AG10803 (cell line): ENCODE results near the gene GRM1.

Experiments
- DNase-seq: peaks from one replicate; pipeline ENCODE4 v3.0.0; 2010; ENCODE audit warnings: low read depth
- H3K4me3 ChIP-seq: 2 replicates; pipeline ENCODE4 v1.5.1; 2011; ENCODE audit warnings: mild to moderate bottlenecking, low read length, control low read depth
- TF ChIP-seq, protein P1 (sequence below): conservative IDR thresholded peaks from 2 replicates; pipeline ENCODE4 v1.5.1; 2011; ENCODE audit warnings: mild to moderate bottlenecking, low read length, control low read depth, inconsistent platforms

GRM1 gene

DNA sequence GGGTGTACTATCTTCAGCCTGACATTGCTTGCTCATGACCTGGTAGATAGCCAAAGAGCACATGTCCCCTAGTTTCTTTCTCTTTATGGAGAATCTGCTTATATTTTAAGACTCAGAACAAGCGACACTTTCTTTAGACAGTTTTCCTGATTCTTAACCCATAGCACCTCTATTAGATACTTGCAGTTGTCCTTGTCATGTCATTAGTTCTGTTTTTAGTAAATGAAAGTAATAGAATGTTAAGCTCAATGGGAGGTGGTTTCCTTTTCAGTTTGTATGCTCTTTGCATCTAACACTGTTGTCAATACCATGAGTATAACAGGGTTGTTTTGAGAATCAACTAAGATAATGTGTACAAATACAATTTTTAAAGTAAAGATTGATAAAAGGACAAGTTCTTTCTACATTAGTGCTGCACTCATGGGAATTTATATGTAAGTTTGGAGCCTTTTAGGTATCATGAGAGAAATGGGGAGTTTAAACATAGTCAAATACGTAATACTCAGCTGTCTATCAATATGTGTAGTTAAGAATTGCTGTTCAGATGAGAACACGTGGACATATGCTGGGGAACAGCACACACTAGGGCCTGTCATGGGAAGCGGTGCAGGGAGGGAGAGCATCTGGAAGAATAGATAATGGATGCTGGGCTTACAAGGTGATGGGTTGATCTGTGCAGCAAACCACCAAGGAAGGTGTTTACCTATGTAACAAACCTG is 124.3 kb downstream of the GRM1 start:
- H3K4me3 ChIP-seq: no peak overlapping the region
- no peak for DNase-seq
- TF ChIP-seq, protein P1, sequence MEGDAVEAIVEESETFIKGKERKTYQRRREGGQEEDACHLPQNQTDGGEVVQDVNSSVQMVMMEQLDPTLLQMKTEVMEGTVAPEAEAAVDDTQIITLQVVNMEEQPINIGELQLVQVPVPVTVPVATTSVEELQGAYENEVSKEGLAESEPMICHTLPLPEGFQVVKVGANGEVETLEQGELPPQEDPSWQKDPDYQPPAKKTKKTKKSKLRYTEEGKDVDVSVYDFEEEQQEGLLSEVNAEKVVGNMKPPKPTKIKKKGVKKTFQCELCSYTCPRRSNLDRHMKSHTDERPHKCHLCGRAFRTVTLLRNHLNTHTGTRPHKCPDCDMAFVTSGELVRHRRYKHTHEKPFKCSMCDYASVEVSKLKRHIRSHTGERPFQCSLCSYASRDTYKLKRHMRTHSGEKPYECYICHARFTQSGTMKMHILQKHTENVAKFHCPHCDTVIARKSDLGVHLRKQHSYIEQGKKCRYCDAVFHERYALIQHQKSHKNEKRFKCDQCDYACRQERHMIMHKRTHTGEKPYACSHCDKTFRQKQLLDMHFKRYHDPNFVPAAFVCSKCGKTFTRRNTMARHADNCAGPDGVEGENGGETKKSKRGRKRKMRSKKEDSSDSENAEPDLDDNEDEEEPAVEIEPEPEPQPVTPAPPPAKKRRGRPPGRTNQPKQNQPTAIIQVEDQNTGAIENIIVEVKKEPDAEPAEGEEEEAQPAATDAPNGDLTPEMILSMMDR: no peak

DNA sequence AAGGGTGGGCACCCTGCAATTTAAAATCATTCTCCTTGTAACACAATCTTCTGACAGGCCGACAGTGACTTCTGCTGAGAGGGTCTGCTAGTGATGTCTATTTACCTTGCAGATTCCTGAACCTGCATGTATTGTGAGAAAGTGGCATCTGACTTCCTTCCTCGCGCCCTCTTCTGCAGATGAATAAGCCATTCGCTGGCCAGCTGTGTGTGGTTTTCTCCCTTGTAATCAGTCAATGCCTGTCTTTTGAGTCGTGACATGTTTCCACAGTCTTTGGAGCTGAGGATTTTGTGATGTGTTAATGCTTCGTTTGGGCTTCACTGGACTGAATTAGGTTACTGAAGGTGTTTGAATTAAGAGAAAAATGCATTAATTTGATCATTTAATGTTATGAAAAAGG is 125.3 kb downstream of the GRM1 start:
- DNase-seq: no peak
- TF ChIP-seq, protein P1: no peak
- H3K4me3 ChIP-seq: no peak overlapping the region

DNA sequence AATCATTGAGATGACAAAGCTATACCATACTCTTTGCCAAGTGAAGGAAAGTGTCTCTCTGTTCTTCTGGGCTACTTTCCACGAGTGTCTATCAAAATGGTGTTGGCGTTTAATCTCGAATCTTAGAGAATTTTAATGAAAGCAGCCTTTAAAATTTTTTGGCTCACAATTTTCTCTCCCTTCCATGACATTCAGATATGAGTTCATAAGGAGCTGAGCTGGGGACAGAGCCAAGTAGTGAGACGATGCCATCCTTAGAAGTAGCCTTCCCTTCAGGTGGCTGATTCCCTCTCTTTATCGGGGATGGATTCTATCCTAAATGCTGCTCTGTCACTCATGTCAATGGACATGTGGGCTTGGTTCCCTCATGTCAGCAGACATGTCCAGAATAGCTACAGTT is 132.8 kb downstream of the GRM1 start:
- no peak overlapping the region for H3K4me3 ChIP-seq
- no peak for DNase-seq
- TF ChIP-seq, protein P1: no peak

DNA sequence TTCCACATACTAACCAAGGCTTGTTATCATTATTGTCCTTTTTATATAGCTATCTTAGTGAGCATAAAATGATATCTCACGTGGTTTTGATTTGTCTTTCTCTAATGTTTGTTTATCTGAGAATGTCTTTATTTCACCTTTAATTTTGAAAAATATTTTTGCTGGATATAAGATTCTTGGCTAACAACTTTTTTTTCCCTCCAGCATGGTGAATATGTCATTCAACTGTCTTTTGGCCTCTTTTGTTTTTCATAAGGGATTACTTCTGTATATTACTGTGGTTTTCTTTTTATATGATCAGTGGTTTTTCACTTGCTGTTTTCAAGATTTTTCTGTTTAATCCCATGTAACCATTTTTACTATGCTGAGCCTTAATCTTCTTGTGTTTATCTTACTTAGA is 141.0 kb downstream of the GRM1 start:
- no peak for DNase-seq
- H3K4me3 ChIP-seq: no peak overlapping the region
- TF ChIP-seq, protein P1: no peak

DNA sequence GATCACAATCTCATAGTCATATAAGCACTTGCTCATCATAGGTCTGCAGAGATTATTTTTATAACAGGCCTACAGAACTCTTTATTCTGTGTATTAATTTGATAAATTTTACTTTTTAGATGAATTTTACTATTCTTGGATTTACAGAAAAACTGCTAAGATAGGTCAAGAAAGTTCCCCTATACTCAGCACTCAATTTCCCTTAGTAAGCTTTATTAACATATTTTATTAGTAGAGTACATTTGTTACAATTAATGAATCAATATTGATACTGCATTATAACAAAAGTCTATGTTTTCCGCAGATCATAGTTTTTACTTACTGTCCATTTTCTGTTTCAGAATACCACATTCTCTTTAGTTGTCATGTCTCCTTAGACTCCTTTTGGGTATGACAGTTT is 148.9 kb downstream of the GRM1 start:
- TF ChIP-seq, protein P1: no peak
- H3K4me3 ChIP-seq: no peak overlapping the region
- no peak for DNase-seq

DNA sequence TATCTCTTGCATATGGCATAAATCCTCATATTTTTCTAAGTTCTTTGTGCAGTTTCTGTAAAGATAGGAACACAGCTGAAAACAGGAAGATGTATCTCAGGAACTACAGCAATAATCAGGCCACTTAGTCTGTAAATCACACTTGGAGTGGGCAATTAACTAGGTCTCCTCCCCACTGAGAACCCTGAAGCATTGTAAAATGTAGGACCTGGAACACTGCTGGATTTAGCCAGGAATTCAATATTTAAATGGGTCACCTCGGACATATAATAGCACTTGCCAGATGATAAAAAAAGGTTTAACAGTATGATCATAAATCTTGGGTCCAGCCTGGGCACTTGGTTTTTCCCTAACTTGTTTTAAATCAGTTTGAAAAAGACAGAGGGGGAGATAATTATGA is 155.0 kb downstream of the GRM1 start:
- no peak for DNase-seq
- no peak overlapping the region for H3K4me3 ChIP-seq
- TF ChIP-seq, protein P1: no peak

DNA sequence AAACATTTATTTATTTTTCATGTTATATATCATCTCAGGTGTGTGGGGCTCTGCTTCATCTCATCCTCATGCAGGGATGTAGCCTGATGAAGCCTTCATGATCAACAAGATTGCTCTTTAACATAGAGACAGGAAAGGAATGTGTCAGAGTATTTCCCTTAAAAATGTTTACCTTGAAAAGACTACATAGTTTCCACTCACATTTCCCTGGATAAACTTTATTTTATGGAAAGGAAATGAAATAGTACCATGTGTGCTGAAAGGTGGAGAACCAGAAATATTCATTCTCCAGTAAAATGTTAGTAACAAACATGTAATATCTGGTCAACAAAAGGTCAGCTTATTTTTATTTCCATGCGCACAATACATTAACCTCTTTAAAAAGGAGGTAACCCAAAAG is 155.8 kb downstream of the GRM1 start:
- TF ChIP-seq, protein P1: no peak
- no peak overlapping the region for H3K4me3 ChIP-seq
- DNase-seq: no peak
